ENCODE results near the gene CDH4.

Gene CDH4

GRCh38 chr20:61765081-61765870 is 513.2 kb downstream of the CDH4 start:
- DNase-seq (ENCODE audit: low read depth in 2 of 2): no peak

GRCh38 chr20:61765871-61766654 is 514.0 kb downstream of the CDH4 start:
- no peak for DNase-seq (ENCODE audit: low read depth in 2 of 2)

- no peak for DNase-seq (ENCODE audit: low read depth in 2 of 2)
Observed at GRCh38 chr20:61766921-61767610, 515.0 kb downstream of the CDH4 start.

GRCh38 chr20:61767761-61768494 is 515.9 kb downstream of the CDH4 start:
- no peak for DNase-seq (ENCODE audit: low read depth in 2 of 2)

- DNase-seq (ENCODE audit: low read depth in 2 of 2): no peak
Observed at GRCh38 chr20:61768571-61769285, 516.7 kb downstream of the CDH4 start.

- no peak for DNase-seq (ENCODE audit: low read depth in 2 of 2)
Observed at GRCh38 chr20:61769286-61769832, 517.3 kb downstream of the CDH4 start.

- no peak for DNase-seq (ENCODE audit: low read depth in 2 of 2)
Observed at GRCh38 chr20:61770113-61770585, 518.1 kb downstream of the CDH4 start.

GRCh38 chr20:61771805-61772350 is 519.8 kb downstream of the CDH4 start:
- no peak for DNase-seq (ENCODE audit: low read depth in 2 of 2)

GRCh38 chr20:61772828-61773631 is 521.0 kb downstream of the CDH4 start:
- no peak for DNase-seq (ENCODE audit: low read depth in 2 of 2)

GRCh38 chr20:61773926-61774587 is 522.0 kb downstream of the CDH4 start:
- DNase-seq (ENCODE audit: low read depth in 2 of 2): no peak

- DNase-seq (ENCODE audit: low read depth in 2 of 2): no peak
Observed at GRCh38 chr20:61775423-61775822, 523.4 kb downstream of the CDH4 start.

GRCh38 chr20:61776491-61777075 is 524.5 kb downstream of the CDH4 start:
- DNase-seq (ENCODE audit: low read depth in 2 of 2): no peak

GRCh38 chr20:61777773-61778494 is 525.9 kb downstream of the CDH4 start:
- DNase-seq (ENCODE audit: low read depth in 2 of 2): no peak

- no peak for DNase-seq (ENCODE audit: low read depth in 2 of 2)
Observed at GRCh38 chr20:61778495-61778863, 526.4 kb downstream of the CDH4 start.

- no peak for DNase-seq (ENCODE audit: low read depth in 2 of 2)
Observed at GRCh38 chr20:61779176-61779965, 527.3 kb downstream of the CDH4 start.

- DNase-seq (ENCODE audit: low read depth in 2 of 2): no peak
Observed at GRCh38 chr20:61780066-61780465, 528.0 kb downstream of the CDH4 start.
